ENCODE measurements around the gene MSN.

GRCh38 chrX:65642914-65643491 is 24.5 kb upstream of the MSN start:
- TF ChIP-seq RAD21 (IDR thresholded peaks at IDR 0.05; ENCODE audit: insufficient read depth, low read depth, low read length) (no peak), CTCF (IDR thresholded peaks at IDR 0.05 in 2 of 3, conservative IDR thresholded peaks at IDR 0.05 in 1 of 3; ENCODE audit: control insufficient read depth in 2 of 3, extremely low read depth in 1 of 3, insufficient read depth in 1 of 3, low read depth in 3 of 3, low read length in 3 of 3) (no peak), POLR2A (IDR thresholded peaks at IDR 0.05; ENCODE audit: low read depth, low read length) (no peak), FOS (IDR thresholded peaks at IDR 0.05; ENCODE audit: borderline replicate concordance, extremely low read depth, insufficient read length) (no peak), TAF1 (IDR thresholded peaks at IDR 0.05; ENCODE audit: borderline replicate concordance, low read depth, low read length) (no peak), USF1 (IDR thresholded peaks at IDR 0.05; ENCODE audit: borderline replicate concordance, extremely low read length, insufficient read depth, low read depth, low read length) (no peak), POLR2AphosphoS5 (IDR thresholded peaks at IDR 0.05; ENCODE audit: low read length) (no peak), BCL3 (IDR thresholded peaks at IDR 0.05; ENCODE audit: borderline replicate concordance, insufficient read depth, low read depth, low read length, poor library complexity, severe bottlenecking) (no peak), ETV6 (conservative IDR thresholded peaks at IDR 0.05 in 1 of 2, IDR thresholded peaks at IDR 0.05 in 1 of 2; ENCODE audit: borderline replicate concordance in 1 of 2, low read depth in 1 of 2) (no peak), PBX3 (IDR thresholded peaks at IDR 0.05; ENCODE audit: insufficient replicate concordance, low read depth, low read length) (no peak), KAT2A (conservative IDR thresholded peaks at IDR 0.05; ENCODE audit: control insufficient read depth, low read depth, low read length) (no peak), MAX (IDR thresholded peaks at IDR 0.05; ENCODE audit: low read depth, low read length) (no peak), TCF7 (IDR thresholded peaks at IDR 0.05; ENCODE audit: borderline replicate concordance) (no peak), ZBTB40 (IDR thresholded peaks at IDR 0.05; ENCODE audit: borderline replicate concordance) (no peak)

All from GM12878 (cell line).